GM18498 (cell line): ENCODE measurements around the gene ARL13B.
A peak's percentile ranks its signal among the peaks of the same experiment; 100 is the strongest.
"Not testable (repeated sequence)": the region's sequence is repeated elsewhere in the genome, so short reads cannot be mapped to it uniquely, and the experiment has no call there.

Experiments
- ATAC-seq: cut with Tn5 transposase; IDR thresholded peaks from one replicate; pipeline ENCODE4 v1.9.1; 2021; ENCODE audit warnings: mild to moderate bottlenecking, moderate library complexity; ENCODE audit not compliant: unreplicated experiment

ARL13B gene

DNA sequence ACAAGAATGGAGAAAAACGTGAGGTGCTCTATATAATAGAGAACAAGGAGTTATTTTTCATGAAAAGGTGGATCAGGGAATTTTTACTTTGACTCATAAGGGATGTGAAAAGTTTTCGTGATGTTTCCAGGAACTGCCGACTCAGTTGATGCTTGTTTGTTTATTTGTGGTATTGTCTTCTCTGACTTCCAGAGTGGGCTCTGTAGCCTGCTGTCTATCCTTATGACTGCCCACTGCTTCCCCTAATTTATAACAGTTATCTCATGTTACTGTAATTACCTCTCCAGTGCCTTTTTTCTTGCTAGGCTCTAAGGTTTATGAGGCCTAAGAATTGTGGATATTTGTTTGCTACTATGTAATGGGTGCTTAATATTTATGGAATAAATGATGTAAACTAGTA, 12.3 kb downstream of the ARL13B start:
- no peak for ATAC-seq

DNA sequence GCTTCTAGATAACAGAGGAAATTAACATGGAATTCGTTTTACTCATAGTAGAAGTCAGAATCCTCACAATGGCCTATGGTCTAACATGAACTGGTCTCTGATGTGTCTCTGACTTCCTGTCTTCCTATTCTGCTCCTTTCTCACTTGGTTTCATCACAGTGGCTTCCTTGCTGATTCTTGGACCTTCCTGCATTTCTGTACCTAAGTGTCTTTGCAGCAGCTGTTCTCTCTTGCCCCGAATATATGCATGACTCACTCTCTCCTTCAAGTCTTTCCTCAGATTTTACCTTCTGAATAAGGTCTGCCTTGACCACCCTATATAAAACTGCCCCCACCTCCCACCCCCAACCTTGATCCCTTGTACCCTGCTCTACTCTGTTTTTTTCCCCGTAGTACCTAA, 14.1 kb downstream of the ARL13B start:
- ATAC-seq, result no peak

DNA sequence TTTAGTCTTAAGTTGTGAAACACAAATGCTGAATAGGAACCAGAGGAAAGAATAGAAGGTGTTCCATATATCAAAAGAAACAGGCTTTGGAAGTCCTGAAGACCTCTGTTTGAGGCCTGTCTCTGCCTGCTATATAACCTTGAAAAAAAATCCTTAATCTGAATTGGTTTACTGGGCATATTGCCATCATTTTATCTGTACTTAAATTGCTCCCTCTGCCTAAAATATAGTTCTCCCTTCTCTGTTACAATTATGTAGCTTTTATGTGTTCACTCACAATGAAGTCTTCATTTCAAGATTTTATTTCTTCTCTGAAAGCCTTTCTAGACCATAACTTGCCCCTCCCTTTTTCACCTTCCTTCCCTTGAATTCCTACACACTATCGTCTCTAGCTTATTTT, 21.2 kb downstream of the ARL13B start:
- no peak for ATAC-seq

DNA sequence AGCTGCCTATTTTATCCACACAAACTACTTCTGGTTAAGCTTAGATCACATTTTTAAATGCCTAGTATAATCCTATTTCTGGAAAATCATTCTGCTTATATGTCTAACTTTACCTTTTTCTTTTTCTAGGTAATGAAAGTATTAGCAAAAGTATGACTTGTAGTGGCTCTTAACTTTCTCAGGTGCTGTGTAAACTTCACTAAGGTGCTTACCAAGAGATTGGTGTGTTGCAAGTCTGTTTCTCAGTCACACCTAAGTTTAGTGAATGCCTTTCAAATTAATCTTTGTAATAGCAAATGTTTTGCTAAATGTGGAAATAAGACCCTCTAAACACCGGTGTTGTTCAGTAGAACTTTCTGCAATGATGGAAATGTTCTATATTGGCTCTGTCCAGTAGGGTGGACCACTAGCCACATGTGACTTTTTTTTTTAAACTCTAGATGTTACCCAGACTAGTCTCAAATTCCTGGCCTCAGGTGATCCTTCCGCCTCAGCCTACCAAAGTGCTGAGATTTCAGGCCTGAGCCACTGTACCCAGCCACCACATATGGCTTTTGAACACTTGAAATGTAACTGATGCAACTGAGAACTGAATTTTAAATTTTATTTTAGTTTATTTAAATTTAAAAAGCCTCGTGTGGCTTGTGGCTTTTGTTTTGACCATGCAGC, 22.0 kb downstream of the ARL13B start:
- ATAC-seq, result no peak

DNA sequence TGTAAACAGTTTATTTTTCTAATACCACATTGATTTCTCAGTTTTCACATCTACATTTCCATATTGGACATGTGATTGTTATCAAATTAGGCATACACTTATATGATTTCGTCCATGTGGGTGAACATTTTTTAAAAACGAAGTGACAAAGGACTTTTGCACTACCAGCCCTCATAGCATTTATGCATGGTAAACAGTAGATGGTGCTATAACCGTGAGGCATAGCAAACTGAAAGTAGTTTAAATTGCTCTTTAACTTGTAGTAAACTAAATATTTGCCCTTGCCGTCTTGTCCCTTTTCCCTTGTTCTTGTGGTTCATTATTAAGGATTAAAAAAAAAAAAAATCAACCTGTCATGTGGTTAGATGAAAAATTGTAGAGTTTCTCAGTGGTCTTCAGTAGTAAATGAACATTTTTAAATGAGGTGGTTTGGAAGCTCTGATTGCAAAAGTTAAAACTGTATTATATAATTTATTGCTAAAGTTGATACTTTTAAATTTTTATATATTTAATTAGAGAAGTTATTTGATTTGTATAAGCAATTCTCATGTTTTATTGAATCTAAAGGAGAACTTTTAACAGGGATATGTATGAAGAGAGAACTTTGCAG, 24.5 kb downstream of the ARL13B start:
- peak; percentile 93 for ATAC-seq

DNA sequence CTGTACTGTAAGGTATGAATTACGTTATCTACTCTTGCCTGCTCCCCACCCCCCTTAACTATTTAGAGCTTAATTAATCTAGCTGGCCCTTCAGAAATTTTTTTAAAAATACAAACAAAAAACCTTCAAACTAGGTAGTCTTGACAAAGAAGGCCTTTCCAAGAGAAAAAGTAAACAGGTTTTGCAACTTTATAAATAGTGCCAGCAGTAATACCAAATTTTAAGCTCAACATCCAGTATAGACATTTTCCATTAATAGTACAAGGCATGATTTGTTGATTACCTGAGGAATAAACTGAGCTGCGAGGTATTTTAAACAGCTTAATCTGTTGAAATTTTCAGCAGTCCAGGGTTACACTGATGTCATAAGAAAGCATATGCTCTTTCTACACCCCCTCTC, 28.3 kb downstream of the ARL13B start:
- ATAC-seq, result no peak

DNA sequence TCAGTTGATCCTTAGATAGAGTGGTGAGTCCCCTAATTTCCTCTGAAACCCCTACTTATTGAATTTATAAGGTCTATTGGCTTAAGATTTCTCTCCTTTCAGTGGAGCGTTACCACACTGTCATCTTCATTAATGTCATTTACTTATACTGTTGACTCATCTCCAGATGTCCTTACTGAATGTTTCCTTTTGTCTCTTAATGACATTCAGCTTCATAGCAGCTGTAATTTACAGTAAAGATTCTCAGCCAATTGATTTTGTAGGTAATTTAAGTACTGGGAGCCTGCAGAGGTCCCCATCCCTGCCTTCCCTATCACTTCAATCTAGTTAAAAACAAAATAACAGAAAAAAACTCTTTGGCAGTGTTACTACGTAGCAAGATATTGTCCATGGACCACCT, 29.7 kb downstream of the ARL13B start:
- no peak for ATAC-seq

DNA sequence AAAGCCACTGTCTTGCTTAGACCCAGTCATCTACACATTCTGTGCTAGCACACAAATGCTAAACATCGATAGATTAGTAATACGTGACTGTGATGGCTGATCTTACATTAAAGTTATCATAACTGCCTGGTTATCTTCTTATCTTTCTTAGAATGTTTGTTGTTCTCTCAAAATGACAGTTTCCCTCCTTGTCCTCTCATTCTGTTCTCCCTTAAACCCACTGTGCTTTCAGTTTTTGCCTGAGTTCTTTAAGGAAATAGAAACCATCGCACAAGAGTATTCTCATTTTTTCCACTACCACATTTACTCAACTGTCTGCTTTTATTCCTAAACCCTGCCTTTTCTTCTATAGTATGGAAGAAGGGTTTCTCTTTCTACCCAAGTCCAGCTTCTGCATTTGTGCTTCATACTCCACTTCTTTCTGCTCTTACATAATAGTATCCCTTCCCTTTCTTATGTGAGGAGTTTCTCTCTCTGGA, 31.3 kb downstream of the ARL13B start:
- no peak for ATAC-seq

DNA sequence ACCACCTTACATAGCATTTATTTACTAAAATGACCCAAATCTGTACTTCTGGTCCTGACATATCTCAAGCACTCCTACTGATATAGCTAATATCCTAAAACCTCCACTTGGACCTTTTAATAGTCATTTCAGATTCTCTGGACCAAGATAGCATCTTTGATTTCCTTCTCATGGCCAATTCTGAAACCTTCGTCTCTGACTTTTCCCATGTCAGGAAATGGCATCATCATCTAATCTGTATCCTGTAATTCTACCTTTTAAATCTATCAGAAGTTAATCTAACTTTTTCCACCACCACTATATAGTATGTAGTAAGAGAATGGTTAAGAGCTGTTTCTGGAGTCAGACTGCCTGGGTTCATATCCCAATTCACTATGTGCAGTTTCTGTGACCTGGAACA, 32.2 kb downstream of the ARL13B start:
- ATAC-seq, result no peak

DNA sequence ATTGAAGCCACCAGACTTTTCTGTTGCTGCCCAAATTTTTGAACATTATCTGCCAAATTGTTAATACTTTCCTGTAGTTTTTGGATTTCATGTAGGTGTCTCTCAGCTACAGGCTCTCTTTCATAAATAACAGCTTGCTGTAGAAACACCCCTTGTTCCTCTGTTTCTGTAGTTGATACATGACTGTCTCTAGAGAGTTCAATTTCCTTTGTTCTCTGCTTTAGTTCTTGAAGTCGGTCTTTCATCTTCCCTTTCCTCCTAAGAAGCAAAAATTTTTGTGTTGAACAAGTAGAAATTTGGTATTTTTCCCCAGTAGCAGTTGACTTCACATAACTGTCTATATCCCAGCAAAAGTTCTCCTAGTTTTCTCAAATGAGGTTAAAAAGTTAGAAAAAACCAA, 35.1 kb downstream of the ARL13B start:
- no peak for ATAC-seq

DNA sequence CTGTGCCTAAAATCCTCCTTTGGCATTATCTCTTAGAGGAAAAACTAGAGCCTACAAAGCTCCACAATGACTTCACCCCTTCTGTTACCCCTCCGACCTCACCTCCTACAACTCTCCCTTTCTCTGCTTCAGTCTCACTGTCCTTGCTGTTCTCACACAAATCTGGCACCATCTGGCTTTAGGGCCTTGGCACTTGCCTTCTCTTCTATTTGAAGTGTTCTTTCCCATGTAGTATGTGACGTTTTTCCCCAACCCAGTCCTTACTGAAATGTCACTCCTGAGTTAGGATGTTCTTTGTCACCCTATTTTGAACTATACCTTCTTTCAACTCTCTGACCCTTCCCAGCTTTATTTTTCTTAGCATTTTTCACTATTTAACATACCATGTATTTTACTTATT, 39.7 kb downstream of the ARL13B start:
- ATAC-seq, result no peak

DNA sequence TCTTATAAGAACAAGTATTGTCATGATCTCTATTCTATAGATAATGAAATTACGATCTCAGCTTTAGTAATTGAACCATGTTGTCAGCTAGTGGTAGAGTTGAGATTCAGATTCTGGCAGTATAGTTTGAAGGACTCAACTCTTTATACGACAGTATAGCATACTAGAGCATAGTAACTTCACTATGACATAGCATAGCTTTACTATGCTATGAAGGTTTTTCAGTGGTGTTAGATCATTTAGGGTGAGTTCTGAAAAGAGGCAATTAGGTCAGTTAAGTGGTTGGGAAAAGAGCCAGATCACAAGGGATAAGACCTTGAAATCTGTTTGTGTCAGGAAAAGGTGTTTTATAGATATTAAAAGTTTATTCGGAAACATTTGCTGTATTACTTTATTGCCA, 40.3 kb downstream of the ARL13B start:
- no peak for ATAC-seq

DNA sequence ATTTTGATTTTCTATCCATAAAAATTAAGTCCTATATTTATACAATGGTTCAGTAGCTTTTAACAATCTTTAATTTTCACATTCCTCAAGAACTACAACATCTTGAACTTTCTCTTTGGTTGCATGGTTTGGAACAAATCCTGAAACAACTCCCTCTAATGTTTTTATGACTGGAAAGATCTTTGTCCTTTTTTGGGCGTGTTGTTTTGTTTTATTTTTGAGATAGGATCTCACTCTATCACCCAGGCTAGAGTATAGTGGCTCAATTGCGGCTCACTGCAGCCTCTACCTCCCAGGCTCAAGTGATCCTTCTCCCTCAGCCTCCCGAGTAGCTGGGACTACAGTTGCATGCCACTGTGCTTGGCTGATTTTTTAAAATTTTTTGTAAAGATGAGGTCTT, 44.4 kb downstream of the ARL13B start:
- ATAC-seq, result no peak

DNA sequence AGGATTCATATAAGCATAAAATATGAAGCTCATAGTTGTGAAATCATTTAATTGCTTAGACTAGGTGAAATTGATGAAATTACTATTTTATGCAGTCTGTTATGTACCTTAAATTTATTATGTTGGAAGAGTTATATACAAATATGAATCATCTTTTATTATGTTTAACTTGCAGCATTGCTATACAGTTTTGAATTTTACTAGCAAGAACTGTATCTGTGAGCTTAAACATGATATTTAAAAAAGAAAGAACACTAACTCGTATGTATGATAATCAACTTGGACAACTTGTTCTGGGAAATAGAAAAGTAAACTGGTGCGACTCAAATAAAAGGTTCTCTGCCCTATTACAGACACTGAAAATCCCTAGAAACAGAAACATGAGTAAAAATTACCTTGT, 46.7 kb downstream of the ARL13B start:
- ATAC-seq, result no peak

DNA sequence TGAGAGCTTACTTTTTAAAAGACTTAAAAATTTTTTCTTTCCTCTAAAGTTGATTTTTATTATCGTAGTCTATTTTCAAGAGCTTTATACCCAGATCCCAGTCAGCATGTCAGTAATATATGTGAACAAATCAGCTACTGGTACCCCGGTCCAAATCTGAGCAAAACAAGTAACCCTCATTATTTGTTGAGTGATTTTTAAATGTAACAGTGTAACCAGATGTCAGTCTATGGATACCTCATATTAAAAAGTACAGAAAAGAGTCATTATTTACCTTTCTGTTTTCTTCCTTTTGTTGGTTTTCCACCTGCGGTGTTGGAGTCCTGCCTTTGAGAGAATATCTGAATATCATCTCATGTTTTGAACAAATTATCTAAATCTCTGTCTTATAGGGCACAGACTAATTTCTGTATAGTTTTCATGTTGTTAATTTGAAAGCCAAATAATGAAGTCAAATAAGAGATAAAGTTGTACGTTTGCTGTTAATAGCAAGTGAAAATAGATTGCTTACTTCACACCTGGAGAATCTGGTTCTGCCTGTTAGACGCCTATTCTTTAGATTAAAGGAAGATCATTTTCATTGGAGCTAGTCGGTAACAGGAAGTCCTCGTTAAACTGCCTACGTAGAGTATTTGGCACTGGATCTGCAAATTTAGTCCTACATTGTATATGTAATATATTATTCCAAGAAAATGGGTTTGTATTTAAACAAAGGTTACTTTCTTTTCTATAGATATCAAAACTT, 48.3 kb downstream of the ARL13B start, which contains the start of gene STX19:
TSS of gene STX19 (minus strand) at position 505 of the 745 bp plus-strand sequence. CDS start 13,328 bp downstream, outside the sequence.
- ATAC-seq, result no peak

DNA sequence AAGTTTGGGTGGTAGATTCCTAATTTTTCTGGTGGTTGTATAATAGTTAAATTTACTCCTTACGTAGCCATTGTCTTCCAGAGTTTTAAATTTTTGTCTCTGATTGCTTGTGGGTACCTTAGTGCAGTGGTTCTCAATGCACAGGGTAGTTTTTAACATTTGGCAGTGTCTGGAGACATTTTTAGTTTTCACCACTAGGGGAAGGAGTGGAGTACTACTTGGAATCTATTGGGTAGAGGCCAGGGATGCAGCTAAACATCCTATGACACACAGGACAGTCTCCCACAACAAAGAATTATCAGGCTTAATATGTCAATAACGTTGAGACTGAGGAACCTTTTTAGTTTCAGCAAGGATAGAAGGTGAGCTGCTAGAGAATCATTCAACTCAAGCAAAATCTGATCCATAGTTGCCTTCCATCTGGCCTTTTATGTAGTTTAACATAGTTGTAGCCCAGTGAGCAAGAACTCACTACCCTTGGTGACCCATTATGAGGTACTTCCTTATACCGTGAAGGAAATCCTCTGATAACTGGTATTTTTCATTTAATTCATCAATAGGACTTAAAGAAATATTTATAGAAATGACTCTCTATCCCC, 57.1 kb downstream of the ARL13B start:
- ATAC-seq, result peak; percentile 81

DNA sequence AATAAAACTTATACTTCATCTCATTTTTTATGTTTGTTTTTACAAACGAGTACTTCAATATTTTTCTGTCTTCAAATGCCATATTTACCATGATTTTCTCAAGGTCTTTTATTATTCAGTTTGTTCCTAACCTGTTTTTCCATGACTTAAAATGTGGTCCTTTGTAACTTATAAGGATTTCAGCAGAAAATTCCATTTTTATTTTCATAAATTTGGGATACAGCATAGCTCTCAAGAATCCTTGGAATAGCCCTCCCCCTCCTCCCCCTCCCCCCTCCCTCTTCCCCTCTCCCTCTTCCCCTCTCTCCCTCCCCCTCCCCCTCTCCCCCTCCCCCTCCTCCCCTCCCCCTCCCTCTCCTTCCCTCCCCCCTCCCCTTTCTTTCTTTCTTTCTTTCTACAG, 63.3 kb downstream of the ARL13B start:
- ATAC-seq, result no peak

DNA sequence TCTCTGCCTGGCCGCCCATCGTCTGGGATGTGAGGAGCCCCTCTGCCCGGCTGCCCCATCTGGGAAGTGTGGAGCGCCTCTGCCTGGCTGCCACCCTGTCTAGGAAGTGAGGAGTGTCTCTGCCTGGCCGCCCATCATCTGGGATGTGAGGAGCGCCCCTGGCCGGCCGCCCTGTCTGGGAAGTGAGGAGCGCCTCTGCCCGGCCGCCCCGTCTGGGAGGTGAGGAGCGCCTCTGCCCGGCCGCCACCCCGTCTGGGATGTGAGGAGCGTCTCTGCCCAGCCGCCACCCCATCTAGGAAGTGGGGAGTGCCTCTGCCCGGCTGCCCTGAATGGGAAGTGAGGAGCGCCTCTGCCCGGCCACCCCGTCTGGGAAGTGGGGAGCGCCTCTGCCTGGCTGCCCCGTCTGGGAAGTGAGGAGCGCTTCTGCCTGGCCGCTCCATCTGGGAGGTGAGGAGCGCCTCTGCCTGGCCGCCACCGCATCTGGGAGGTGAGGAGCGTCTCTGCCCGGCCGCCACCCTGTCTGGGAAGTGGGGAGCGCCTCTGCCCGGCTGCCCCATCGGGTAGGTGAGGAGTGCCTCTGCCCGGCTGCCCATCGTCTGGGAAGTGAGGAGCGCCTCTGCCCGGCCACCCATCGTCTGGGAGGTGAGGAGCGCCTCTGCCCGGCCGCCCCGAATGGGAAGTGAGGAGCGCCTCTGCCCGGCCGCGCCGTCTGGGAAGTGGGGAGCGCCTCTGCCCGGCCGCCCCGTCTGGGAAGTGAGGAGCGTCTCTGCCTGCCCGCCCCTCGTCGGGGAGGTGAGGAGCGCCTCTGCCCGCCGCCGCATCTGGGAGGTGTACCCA, 64.4 kb downstream of the ARL13B start:
- not testable (repeated sequence) for ATAC-seq

DNA sequence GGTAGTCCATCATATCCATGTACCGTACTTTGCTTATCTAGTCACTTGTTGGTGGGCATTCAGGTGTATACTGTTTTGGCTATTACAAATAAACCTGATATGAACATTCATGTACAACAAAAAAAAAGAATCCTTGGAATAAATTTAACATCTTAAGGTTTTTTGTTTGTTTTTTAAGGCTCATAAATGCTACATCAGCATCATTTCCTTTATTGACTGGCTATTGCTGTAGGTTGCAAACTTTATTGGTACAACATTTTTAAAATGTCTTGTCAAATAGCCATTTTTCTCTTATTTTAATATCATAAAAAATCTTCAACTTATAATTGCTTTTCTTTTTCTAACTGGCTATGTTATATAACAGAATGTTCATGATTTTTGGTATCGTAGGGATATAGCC, 66.6 kb downstream of the ARL13B start:
- ATAC-seq, result no peak

DNA sequence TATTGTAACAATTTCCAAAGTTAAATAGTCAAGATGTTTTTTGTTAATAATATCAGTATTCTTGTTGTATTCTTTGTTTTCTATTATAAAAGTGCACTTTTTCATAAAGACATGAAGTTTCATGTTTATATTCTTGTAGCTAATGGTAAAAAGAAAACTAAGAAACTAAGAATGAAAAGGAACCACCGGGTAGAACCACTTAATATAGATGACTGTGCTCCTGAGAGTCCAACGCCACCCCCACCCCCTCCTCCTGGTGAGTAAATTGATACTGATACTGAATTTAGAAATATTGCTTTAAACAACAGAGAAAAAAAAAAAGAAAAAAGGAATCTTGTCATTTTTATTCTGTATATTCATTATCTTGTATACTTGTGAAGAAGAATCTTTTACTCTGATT, 69.3 kb downstream of the ARL13B start:
- no peak for ATAC-seq

DNA sequence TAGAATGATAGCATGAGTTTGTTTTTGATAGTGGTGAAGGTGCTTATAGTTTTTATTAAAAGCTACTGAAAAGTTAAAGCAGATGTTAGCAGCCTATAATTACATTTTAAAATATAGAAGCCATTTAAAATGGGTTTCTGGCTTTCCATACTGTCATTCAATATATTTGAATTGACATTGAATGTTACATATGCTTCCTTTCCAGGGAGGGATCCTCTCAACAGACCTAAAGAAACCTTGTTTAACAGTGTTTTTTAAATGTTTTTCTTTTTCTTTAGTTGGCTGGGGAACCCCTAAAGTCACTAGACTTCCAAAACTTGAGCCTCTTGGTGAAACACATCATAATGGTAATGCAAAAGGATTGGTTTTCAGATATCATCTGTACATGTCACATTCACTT, 70.6 kb downstream of the ARL13B start:
- ATAC-seq, result no peak
